GM21576 (cell line): ENCODE data around the gene PHKB.

Source experiments
- ATAC-seq: cut with Tn5 transposase; IDR thresholded peaks from one replicate; pipeline ENCODE4 v1.9.1; 2021; ENCODE audit warnings: mild to moderate bottlenecking, moderate library complexity; ENCODE audit not compliant: unreplicated experiment

The PHKB gene

DNA sequence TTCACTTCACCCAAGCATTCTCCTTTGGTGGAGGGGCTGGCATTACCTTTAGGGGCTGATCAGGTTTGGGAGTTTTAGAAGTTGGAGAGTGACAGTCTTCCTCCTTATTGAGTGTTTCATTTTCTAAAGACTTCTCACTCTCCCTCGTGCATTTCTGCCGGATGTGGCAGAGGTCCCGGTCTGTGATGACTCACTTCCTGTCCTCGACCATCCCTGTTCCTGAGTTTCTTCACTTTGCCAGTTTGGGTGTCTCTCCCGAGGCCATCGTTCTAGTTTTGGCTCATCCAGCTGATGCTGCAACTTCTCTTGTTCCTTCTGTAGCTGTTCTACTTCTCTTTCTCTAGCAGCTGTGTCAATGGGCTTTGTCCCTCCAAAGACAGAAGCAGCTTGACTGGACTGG is 104.3 kb downstream of the PHKB start:
- ATAC-seq: no peak

GRCh38 chr16:47567321-47567720 is 106.2 kb downstream of the PHKB start:
- ATAC-seq: no peak

GRCh38 chr16:47568351-47568750 is 107.2 kb downstream of the PHKB start:
- no peak for ATAC-seq

DNA sequence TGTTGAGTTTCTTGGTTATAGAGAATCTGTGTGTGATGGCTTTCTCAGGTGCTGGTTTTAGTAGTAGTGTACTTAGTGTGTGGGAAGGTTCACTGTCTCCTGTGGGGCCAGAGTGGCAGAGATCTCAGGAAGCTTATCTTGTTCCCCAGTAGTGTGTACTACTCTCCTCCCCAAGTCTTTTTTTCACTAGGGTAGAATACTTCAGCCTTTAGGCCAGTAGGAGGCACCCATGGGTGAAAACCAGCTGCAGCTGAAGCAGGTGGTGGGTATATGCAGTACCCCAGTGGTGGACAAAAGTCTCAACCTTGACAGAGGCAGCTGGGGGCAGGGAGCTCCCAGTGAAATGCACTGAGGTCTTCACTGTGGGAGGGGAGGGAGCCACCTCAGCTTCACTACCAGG is 109.9 kb downstream of the PHKB start:
- ATAC-seq: no peak

GRCh38 chr16:47571711-47572110 is 110.6 kb downstream of the PHKB start:
- ATAC-seq: no peak

GRCh38 chr16:47574091-47575054 is 113.2 kb downstream of the PHKB start:
- no peak for ATAC-seq

GRCh38 chr16:47577029-47577428 is 115.9 kb downstream of the PHKB start:
- no peak for ATAC-seq

- no peak for ATAC-seq
Measured at GRCh38 chr16:47578033-47578432, 116.9 kb downstream of the PHKB start.

DNA sequence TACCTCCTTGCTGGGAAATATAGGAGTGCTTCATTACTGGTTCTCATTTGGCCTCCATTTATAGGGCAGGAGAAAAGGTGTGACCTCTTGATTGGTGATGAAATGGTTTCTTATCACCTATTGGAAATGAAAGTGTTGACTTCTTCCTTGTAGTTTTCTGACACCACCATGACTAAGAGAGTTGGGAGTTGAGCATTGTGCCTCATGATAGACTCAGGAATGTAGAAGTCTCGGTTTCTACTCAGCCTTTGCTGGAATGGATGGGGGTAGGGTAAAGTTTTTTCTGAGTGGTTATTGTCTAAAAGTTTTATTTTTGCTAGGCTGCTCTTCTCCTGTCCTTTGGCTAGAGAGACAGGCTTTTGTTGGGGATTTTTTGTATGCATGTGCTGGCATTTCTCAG is 117.4 kb downstream of the PHKB start:
- ATAC-seq: no peak

DNA sequence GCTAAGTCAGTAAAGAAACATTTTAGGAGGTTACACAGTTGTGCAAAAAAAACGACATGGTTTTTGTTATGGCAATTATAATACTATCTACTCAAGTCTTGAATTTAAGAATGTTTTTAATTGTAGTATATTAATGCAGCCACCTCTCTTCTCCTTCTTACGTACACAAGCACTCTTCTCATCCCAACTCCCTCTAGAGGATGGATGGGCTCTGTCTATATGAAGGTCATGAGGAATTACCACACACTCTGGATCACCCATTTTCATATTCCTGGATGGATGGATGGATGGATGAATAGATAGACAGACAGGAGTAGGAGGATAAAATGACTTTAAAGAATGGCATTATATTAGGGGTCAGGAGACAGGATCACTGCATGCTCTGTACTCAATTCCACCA is 120.0 kb downstream of the PHKB start:
- no peak for ATAC-seq

GRCh38 chr16:47584464-47585225 is 123.5 kb downstream of the PHKB start:
- ATAC-seq: no peak

- no peak for ATAC-seq
Measured at GRCh38 chr16:47586121-47586520, 125.0 kb downstream of the PHKB start.

DNA sequence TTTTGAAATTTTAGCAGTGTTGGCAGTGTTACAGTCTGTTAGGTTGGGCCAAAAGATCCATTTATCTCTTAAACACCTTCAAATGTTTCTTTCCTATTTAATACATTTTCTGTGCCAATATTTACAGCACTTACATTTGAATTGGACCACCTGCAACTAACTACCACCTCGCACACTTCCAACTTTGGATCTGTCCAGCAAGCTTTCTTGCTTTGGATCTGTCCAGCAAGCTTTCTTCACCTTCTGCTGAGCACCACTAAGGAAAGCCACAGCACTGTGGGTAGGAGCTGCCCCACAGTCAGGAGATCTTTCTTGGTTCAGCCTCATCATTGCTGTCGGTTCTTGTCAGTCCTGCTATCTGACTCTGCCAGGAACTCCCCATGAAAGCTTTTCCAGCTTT is 129.3 kb downstream of the PHKB start:
- no peak for ATAC-seq

DNA sequence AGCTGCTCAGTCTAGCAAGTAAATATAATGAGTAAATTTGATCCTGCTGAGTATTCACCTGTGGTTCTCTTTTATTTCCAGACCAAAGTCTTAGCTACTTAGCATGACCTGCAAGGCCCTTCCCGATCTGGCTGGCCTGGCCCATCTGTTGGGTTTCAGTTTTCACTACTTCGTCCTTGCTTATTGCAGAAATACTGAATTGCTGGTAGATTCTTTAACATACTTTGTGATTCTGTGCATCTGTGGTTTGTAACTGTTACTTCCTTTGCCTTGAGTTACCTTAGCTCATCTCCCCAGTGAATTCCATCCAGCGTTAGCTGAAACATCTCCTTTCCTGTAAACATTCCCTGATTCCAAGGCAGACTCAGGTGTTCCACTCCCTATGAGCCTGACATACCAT is 131.1 kb downstream of the PHKB start:
- no peak for ATAC-seq

- peak; percentile 83 for ATAC-seq
Measured at GRCh38 chr16:47599512-47599911, 138.4 kb downstream of the PHKB start.

DNA sequence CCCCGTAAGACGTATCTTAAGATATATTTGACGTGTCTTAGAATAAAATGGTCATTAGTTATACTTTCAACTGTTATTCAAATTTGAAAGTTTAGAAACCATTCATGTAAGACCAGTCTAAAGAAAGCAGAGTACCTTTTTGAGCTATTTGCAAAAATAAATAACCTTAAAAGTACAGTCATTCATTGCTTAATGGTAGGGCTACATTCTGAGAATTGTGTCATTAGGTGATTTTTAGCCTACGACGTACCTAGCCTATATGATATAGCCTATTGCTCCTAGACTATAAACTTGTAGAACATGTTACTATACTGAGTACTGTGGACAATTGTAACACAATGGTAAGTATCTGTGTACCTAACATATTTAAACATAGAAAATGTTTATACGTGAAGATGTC is 139.2 kb downstream of the PHKB start:
- no peak for ATAC-seq

DNA sequence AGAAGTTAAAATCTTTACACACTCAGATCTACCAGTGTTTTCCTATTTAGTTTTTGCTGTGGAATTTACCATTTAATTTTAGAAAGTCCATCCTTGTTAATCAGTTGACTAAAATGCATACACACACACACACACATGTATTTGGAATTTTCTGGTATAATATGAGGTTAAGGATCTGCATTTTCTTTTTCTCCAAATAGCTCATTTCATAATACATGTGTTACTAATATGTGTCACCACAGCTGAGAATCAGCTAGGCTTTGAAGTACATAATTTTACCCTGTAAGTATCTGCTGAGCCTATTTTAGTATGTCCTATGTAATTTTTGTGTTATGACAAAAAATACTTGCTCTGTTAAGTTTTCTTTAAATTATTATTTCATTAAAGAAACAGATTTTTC is 143.2 kb downstream of the PHKB start:
- no peak for ATAC-seq

- no peak for ATAC-seq
Measured at GRCh38 chr16:47611042-47611441, 149.9 kb downstream of the PHKB start.

DNA sequence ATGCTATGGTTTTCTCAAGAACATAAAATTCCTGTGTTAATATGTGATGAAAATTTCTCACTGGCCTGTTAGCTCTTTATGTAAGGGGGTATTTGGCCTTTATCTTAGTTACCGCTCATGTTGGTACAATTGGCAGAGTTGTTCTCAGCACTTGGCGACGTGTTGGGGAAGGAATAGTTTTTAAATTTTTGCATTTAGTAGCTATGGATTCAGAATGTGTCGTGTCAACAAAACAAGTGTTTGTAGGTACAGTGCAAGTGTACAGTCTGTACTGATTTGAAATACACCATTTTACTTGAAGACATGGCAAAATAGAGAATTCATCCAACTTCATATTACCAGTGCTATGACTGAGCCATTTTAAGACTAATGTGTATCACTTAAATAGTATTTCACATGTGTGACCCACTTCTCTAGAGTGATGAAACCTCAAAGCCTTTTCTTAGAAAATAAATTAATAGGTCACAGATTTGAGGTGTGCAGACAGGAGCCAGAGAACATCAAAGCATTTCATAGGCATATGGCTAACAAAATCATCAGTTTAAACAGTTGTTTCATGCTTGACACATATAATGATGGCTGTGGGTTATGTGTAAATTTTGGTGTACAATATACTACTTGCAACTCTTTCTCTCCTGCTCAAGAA is 150.8 kb downstream of the PHKB start:
- no peak for ATAC-seq

DNA sequence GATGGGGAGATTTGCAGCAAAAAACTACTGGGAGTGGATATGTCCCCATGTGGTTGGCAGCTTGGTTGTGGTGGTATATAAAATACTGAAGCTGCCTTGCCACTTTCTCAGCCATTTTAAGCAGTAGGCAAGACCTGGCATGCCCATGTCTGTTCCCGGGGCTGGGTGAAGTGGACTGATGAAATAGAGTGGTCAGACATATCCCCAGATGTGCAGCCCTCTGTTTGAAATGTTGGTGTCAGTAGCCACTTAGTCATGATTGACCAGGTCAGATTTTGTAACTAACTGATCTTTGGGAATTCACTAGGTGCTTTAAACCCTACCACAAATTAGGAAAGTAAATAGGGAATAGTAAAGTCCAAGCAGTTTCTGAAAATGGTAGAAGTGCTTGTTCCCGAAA is 151.6 kb downstream of the PHKB start:
- no peak for ATAC-seq

- ATAC-seq: no peak
Measured at GRCh38 chr16:47613251-47613650, 152.1 kb downstream of the PHKB start.

GRCh38 chr16:47617732-47618131 is 156.6 kb downstream of the PHKB start:
- ATAC-seq: no peak
